GM23338 (cell line): ENCODE measurements around the gene CTNNBIP1.

Experiments
- CTCF ChIP-seq, 2 experiments: fragments of 200-600 bp in 1 of 2; sonication (generic) in 1 of 2; conservative IDR thresholded peaks; 2 replicates each; pipeline versions ENCODE4 v1.5.1 to v1.6.1; 2016 to 2017; ENCODE audit warnings: antibody characterized with exemption in 2 of 2, low read depth in 2 of 2, mild to moderate bottlenecking in 2 of 2, moderate library complexity in 1 of 2
- EZH2 ChIP-seq: fragments of 200-600 bp; sonication (generic); IDR thresholded peaks from one replicate; pipeline ENCODE4 v1.8.0; 2017; ENCODE audit warnings: antibody characterized with exemption, mild to moderate bottlenecking, low read depth; ENCODE audit not compliant: unreplicated experiment
- EZH2phosphoT487 ChIP-seq: fragments of 200-600 bp; sonication (generic); IDR thresholded peaks from one replicate; pipeline ENCODE4 v1.8.1; 2018; ENCODE audit warnings: antibody characterized with exemption; ENCODE audit not compliant: unreplicated experiment
- JUNB ChIP-seq: IDR thresholded peaks from one replicate; pipeline ENCODE4 v1.6.1; 2016; ENCODE audit warnings: antibody characterized with exemption; ENCODE audit not compliant: unreplicated experiment
- POLR2AphosphoS5 ChIP-seq: IDR thresholded peaks from 2 replicates; pipeline ENCODE4 v1.6.1; 2016; ENCODE audit warnings: antibody characterized with exemption, low read depth
- REST ChIP-seq: IDR thresholded peaks from one replicate; pipeline ENCODE4 v1.6.1; 2018; ENCODE audit warnings: antibody characterized with exemption; ENCODE audit not compliant: unreplicated experiment

- no peak for TF ChIP-seq CTCF (conservative IDR thresholded peaks at IDR 0.05; ENCODE audit: low read depth in 2 of 2)
- TF ChIP-seq REST: no peak
- TF ChIP-seq EZH2: no peak
- TF ChIP-seq JUNB: no peak
- TF ChIP-seq POLR2AphosphoS5: no peak
- TF ChIP-seq EZH2phosphoT487: no peak
Measured at GRCh38 chr1:9859281-9860014, 50.6 kb downstream of the CTNNBIP1 start.
